GM18508 (cell line): ENCODE results near the gene MYO1A.
"Not testable (repeated sequence)": the region's sequence is repeated elsewhere in the genome, so short reads cannot be mapped to it uniquely, and the experiment has no call there.

ENCODE experiments used
- ATAC-seq: cut with Tn5 transposase; IDR thresholded peaks from one replicate; pipeline ENCODE4 v1.9.1; 2021; ENCODE audit warnings: moderate number of reproducible peaks; ENCODE audit not compliant: insufficient read depth, unreplicated experiment

Gene MYO1A

DNA sequence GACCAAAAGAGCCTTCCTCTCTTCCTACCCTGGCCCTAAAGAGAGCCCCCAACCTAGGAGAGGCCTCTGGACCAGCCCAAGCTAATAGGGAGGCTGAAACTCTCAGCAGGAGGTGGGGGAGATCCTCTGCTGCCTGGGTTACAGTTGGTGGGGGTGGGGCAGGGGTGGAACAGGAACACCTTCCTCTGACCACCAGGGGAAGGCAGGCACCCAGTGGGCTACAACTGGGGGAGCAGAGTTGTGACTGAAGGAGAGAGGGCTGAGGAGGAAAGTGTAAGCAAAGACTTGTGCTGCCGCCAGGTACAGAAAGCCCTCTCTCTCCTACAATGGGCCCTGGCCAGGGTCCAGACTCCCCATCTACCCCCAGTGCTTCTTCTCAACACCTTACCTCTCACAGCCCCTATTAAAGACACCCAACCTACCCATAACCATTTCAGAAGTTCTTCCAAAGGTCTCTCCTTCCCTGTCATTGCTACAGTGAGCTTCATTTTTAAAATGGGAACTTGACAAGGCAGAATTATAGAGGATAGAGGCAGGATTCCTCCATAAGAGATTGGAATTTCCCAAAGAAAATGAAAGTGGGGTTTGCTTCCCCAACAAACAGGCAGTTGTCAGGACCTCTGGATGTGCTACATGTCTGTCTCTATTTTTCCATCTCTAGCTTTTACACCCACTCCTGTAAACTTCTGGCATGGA lies 1.4 kb downstream of the MYO1A start:
- ATAC-seq = no peak

- no peak for ATAC-seq
These were observed 1.9 kb downstream of the MYO1A start for GRCh38 chr12:57047981-57048380.

- ATAC-seq = no peak
These were observed 2.7 kb downstream of the MYO1A start for GRCh38 chr12:57046947-57047890.

DNA sequence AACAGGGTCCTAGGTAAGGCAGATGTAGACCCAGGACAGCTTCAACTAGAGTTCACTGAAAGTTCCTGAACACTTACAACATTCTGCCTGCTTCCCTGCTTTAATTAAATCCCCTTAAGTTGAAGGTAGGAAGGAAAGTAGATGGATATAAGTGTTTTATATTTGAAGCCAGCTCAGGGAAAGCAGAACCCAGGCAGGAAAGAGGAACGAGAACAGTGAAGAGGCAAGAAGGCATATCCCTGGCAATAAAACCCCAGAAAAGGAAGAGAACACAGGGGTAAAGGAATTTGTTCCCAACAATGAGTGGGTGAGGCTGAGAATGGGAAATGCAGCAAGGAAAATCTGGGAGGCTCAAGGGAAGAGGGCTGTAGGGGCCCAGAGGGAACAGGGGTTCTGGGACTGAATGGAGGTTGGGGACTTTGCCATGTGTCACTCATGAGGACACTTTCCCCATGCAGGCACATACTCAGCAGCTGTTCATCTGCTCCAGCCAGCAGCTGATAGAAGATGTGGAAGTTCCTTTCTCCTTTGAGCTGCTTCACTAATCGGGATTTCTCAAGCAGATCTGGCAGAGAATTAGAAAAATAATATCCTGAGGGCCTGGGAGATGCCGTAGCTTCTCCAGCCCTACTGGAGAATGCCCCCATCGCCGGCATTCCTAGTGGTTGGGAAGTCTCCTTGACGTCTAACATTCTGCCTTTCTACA lies 3.7 kb downstream of the MYO1A start:
- ATAC-seq = no peak

GRCh38 chr12:57044889-57045288 lies 5.0 kb downstream of the MYO1A start:
- ATAC-seq = no peak

- no peak for ATAC-seq
These were observed 5.5 kb downstream of the MYO1A start for GRCh38 chr12:57044468-57044867.

- no peak for ATAC-seq
These were observed 7.2 kb downstream of the MYO1A start for GRCh38 chr12:57042695-57043094.

DNA sequence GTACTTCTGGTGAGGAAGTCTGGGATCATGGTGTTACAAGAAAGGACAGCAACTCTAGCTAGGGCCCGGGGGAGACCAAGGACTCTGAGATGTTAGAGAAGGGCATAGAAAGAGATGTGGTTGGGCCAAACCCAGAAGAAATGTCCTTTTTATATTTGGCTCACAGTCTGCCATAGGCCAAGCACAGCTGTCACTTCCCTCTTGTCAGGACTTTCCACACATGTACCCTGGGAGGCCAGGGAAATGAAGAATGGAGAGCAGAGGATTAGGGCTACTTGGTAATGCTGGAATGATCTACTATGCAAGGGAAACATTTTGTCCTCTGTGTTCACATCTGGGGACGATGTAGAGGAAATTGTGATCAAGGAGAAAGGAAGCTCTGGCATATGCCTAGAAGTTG lies 9.2 kb downstream of the MYO1A start:
- ATAC-seq = no peak

DNA sequence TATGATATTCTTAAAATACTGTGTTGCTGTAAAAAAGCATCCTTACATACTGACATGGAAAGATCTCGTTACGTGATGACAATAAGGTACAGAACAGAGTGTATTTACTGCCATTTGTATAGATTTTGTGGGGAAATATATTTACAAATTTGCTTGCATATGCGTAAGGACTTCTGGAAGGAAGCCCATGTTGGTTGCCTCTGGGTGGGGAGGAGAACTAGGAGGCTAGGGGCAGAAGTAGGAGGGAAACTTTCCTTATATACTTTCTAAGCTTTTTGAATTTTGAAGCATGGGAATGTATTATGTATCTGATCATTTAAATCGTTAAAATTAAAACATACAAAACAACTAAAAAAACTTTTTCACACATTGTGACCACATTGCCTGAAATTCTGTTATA lies 9.7 kb downstream of the MYO1A start:
- no peak for ATAC-seq

DNA sequence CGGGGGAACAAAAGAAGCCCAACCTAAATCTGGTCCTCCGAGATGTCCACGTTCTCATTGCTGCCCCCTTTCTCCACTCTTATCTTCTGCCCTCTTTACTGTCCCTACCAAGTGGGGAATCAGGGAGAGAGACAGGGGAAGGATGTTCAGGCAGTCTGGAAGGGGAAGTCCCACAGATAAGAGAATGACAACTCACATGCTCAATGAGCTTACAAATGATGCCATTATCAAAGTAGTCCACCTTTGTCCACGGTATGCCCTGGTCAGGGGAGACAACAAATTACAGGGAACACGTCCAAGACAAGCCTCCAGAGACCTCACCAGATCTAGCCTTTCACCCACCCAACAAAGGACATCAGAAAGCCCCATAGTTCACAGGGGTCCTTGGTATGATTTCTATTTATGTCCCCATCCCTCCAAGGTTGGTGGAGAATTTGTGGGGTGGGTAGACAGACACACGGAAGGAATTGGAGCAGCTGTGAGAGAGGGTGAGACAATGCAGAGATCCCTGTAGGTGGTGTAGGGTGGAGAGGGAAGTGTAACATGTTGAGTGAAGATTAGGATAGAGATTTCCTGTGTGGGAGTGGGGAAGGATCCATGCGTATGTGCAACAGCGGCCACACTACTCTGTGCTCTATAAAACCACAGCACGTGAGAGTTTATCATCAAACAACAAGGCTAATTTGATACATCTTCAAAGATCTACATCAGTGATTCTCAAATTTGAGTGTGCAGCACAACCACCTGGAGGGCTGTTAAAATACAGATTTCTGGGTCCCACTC lies 10.7 kb downstream of the MYO1A start:
- ATAC-seq = no peak

- no peak for ATAC-seq
These were observed 12.7 kb downstream of the MYO1A start for GRCh38 chr12:57037264-57037663.

- ATAC-seq = no peak
These were observed 16.5 kb downstream of the MYO1A start for GRCh38 chr12:57033431-57033830.

GRCh38 chr12:57031789-57032188 lies 18.1 kb downstream of the MYO1A start:
- no peak for ATAC-seq

- no peak for ATAC-seq
These were observed 18.7 kb downstream of the MYO1A start for GRCh38 chr12:57031138-57031725.

DNA sequence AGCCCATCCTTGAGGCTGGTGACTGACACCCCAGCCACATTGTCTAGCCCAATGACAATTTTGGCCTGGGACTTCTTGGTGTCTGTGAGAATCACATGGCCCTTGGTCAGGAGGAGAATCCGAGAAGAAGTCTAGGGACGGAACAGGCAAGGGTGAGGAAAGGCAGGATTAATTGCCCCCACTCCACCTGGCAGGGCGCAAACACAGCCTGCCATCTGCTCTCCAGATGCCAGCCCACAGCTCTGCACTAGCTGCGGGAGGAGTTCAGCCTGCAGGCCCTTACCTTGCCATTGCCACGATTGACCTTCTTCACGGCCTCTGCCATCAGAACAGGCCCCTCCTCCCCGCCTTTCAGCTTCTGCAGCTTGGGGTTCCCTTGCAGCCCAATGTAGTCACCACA lies 20.5 kb downstream of the MYO1A start:
- ATAC-seq = no peak

- ATAC-seq = no peak
These were observed 22.1 kb downstream of the MYO1A start for GRCh38 chr12:57027805-57028153.

- ATAC-seq = no peak
These were observed 22.7 kb downstream of the MYO1A start for GRCh38 chr12:57027011-57027804.

DNA sequence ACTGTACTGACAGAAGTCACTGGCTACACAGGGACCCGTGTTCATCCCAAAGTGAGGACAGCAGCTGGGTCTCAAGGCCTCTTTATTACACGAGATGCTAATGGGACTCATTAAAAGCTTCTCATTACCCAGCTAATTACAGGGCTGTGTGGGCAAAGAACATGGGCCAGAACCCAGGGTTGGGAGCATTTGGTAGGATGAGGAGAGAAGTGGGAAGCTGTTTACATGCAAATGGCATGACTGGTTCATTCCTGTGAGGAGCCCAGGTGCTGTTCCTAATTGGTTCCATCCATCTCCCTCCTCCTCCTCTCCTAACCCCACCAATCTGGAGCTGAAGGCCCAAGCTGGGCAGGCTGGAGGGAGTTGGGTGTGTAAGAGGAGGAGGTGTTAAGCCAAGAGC lies 24.7 kb downstream of the MYO1A start:
- no peak for ATAC-seq

- not testable (repeated sequence) for ATAC-seq
These were observed 27.6 kb downstream of the MYO1A start for GRCh38 chr12:57022324-57022723.
